HG02588 (cell line): ENCODE measurements around the gene COPS7B.

Experiments
- ATAC-seq: cut with Tn5 transposase; IDR thresholded peaks from one replicate; pipeline ENCODE4 v1.9.1; 2021; ENCODE audit warnings: mild to moderate bottlenecking, moderate library complexity; ENCODE audit not compliant: unreplicated experiment

Gene COPS7B

DNA sequence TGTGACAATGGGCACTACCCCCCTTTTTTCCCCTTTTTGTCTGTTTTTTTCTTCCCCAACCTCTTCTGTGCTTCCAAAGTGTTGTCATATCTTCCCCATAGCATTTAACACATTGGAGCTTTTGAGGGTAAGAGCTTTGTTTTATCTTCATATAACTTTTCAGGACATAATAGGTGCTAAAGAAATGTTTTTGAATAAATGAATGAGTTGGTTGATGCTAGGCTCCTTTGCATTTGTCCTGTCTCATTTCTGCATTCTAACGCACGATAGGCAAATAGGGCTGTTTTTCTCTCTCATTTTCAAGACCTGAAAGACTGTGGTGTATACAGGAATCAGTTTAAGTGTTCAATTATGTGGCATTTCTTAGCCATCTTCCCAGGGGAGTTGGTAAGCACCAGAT is 832 bp upstream of the COPS7B start:
- no peak for ATAC-seq

DNA sequence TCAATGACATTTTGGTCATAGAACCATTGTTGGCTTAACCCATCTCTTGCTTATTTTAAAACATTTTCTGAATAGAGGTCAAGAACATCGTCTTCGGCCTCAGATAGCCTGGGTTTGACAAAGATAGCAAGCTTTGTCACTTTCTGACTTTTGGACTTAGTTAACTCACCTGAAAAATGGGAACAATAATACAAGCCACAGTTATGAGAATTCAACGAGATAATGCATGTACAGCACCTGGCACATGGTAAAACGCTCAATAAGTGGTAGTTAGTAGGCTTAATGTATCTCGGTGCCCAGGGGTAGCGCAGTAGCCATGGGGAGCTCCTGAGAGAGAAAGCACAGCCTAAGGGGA is 446 bp upstream of the COPS7B start:
- no peak for ATAC-seq

DNA sequence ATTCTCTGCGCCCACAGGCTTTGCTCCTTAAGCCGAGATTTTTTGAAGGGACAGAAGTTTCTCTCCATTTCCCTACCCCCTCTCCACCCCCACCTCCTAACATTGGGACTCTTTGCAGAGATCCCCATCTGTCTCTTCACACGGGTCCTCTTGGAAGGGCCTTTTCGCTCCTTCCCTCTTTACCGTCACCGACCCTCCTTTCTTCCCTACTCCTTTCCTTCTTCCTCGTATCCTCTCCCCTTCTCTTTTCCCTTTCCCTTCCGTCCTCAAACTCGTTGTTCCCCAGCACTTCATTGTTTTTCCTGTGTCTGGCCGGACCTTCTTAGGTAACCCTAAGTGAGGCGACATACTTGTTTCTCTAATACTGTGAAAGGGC is 660 bp downstream of the COPS7B start:
- ATAC-seq, result no peak

DNA sequence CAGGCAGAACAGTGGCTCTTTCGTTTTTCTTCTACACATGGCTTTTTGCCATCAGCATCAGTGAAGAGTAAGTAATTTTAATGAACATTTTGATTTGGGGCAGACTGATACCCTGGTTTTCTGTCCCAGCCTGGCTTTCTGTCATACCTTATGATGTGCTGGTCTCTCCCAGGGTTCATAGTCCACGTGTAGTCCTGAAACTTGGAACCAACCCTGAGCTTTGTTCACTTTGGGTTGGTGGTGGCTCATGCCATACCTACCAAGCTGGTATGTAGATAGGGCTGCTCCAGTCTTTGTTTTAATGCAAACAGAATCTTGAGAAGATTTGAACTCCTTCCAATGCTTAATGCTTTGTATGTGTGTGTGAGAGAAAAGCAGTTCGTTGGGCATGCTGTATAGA is 4.9 kb downstream of the COPS7B start:
- ATAC-seq, result no peak

DNA sequence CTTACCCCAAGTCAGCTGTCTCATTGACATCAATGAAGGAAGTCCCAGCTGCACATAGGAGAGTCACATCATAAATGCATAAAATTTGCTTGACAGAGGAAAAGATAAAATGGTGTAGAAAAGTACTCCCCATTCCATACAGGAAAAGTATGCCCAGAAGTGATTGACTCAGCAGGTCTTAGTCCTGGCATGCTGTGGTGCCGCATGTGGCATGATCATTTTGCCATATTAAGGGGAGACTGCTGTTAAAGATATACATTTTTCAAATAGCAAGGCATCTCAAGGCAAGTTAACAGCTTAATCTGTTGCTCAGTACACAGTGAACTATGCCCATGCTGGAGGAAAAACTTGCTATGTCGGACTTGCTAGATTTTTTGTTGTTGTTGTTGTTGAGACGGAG is 8.1 kb downstream of the COPS7B start:
- no peak for ATAC-seq

DNA sequence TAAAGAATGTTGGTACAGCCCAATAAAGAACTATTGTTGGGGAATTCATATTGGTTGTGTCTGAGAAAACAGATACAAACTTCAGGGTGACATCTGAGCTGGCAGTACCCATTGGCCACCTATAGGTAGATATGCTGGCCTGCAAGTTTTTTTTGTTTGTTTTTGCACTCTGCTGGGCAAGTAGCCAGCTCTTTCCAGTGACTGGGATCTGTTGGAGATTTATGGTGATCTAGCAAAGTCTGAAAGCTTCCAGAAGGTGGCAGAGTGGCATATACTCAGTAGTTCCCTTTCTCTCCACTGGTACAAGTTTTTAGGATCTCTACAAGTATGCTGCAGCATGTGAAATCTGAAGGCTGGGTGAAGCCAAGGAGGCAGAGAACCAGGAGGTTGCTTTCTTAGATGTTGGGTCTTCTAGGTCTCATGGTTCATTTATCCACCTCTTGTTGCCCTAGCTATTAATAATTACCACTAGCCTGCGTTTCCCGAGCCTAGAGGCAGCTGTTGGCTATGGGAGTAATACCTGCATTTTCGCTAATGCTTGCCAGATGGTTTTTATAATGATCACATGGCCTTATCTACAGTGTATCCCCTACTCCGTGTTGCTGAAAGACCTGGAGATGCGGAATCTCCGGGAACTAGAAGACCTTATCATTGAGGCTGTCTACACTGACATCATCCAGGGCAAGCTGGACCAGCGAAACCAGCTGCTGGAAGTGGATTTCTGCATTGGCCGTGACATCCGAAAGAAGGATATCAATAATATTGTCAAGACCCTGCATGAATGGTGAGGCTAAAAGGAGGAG is 9.5 kb downstream of the COPS7B start:
- ATAC-seq, result no peak

DNA sequence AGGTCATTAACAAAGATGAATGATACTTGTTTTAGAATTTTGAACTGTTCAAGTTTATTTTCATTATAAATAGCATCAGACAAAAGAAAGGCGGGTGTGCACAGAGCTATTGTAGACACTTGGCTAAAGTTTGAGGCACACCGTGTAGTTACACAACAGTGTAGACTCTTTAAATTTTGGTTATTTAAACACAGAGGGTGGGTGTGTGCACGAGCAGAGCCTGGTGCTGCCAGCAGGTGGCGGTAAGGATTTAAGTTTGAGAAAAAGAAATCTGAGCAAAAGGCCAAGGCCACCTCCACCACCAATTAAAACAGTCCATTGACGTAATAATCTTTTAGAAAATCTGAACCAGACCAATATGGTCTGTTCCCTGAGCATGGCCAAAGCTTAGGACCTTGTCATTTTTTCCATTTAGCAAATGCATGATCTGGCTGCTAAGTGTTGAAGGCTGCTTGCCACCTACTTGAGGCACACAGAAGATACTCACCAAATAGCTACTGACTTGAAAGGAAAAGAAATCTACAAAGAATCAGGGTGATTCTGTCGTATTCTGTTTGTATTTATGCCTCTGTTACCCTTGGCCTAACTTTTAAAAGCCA is 14.3 kb downstream of the COPS7B start:
- no peak for ATAC-seq

DNA sequence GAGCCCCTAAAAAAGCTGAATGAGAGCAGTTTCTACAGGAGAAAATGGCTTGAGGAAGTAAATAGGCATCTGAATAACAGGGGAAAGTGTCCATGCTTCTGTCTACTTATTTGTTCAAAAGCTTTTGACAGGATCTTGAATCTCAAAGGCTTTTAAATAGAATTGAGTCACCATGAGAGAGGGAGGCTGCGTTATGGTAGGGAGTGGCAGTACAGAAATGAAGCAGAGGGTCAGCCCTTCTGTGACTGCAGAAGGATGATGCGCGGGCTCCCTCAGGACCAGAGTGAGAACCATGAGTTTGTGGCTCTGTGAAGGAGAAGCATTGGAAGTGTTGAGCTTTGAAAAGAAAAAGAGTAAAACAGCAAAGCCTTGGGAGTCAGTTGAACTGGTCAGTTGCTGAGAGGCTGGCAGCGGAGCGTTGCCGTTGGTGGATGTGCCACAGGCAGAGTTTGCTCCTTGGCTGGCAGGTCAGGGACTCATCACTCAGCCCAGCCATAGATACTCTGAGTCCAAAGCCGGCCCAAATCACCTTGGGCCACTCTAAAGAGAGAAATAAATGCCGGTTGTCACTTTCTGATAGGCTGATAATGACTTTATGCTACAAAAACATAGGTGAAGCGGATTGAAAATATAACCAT is 17.4 kb downstream of the COPS7B start:
- ATAC-seq, result no peak

DNA sequence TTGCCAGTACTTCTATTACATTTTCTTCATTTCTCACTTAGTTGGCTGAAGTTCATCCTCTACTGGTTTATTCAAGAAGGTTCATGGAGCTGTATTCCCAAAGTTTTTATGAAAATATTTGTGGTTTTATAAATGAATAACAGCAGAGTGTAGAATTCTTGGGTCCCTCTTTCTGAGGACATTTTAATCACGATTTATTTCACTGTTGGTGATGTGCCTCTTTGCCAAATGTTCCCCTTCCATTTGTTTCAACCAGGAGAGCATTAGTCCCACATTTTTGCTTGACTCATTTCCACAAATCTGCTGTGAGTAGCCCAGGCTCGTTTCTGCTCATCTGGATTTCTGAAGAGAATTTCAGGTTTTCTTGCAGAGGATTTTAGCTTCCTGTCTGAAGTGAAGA is 20.8 kb downstream of the COPS7B start:
- no peak for ATAC-seq

DNA sequence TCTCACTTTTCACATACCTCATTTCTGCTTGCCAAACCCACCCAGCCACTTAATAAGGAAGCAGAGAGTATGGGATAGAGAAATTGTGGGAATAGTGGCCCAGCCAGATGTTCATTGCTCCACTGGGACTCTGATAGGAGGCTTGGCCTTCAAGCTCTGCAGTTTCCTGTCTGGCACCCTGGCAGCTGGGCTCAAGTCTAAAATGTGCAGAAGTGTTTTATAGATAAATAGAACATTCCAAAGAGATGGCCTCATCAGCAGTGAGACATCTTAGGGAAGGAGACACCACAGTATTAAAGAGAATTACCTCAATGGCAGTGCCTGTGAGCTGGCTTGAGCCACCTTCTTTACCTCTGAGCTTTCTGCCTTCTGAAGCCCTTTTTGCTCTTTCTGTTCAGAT is 24.7 kb downstream of the COPS7B start:
- no peak for ATAC-seq

DNA sequence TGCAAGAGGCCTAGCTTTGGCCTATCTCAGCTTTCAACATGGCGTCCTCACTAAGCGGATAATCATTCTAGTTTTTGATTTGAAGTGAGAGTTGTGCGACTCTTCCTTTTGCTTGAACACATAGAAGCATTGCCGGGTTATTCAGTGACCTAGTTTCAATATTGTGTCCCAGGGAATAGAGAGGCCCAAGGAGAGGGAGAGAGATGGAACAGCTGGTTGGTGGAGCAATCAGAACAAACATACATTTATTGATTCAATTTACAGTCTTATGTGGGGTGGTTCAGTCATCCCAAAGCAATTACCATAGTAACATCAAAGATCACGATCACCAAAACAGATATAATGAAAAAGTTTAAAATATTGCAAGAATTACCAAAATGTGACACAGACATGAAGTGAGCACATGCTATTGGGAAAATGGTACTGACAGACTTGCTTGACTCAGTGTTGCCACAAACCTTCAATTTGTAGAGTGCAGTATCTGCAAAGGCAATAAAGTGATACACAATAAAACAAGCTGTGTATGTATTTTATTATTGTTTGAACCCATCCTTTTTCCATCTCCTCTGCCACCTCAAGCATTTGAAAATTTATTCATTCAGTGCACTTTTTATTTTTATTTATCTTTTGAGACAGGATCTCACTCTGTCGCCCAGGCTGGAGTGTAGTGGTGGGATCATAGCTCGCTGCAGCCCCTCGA is 30.2 kb downstream of the COPS7B start:
- no peak for ATAC-seq

DNA sequence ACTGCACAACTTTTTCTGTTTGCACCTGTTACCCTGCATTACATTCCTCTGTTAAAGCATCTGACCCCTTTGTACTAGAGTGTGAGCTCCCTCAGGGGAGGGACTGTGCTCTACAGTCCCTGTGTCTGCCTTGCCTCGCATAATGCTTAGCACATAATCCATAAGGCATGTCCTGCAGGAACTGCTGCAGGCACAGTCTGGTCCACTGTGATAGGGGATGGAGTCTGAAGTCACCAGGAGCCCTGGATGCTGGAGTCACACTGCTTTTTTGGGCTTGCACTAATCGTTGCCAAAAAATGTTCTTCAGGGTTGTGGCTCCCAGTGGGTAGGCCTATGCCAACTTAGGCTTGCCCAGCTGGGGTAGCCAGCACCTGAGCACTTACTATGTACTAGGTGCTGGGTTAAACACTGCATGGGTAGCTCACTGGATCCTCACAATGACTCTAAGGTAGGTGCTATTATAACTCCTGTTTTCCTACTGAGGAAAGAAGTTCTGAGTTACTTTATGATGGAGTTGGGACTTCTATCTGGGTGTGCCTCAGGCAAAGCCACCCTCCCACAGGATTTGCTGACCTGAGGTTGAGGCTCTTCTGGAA is 33.3 kb downstream of the COPS7B start:
- no peak for ATAC-seq

DNA sequence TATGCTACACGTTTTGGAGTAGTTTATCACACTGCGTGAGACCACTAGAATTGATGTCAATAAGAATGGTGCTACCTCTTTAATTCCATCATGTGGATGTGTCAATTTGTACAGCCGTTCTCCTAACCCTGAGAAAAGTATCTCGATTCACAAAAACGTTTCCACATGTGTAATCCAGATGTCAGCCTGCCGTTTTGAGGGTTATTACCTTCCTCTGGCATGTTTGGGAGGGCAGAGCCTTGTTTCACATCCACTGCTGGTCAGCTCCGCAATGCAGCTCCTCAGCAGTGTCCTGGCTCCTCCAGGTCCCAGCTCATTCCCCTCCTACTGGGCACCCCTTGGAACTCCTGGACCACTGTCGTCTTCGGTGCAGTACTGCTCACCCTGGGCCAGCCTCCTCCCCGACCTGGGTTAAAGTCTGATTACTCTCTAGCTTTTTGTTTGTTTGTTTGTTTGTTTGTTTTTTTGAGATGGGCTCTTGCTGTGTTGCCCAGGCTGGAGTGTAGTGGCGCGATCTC is 34.6 kb downstream of the COPS7B start:
- ATAC-seq, result no peak

DNA sequence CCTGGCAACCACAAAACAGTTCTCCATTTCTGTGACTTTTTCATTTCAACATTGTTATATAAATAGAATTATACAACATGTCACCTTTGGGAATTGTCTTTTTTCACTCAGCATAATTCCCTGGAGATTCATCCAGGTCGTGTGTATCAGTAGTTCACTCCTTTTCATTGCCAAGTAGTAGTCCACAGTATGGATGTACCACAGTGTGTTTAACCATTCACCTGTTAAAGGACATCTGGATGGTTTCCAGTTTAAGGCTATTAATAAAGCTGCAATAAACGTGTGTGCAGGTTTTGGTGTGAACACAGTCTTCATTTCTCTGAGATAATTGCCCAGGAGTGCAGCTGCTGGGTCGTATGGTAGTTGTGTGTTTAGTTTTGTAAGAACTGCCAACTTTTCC is 35.7 kb downstream of the COPS7B start:
- ATAC-seq, result no peak

DNA sequence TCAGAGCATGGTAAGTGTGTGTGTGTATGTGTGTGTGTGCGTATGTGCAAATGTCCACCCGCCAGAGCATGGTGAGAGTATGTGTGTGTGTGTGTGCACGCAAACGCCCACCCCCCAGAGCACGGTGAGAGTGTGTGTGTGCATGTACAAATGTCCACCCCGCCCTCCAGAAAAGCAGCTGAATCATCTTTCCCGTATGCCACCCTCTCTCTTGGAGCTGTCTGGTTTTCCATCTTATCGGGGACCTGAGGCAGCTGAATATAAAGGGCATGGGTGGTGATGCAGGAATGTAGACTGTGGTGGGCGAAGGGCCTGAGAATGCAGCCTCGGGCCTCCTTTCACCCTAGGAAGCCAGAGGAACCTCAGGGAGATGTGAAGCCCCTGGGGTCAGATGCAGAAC is 66.9 kb downstream of the COPS7B start:
- no peak for ATAC-seq

DNA sequence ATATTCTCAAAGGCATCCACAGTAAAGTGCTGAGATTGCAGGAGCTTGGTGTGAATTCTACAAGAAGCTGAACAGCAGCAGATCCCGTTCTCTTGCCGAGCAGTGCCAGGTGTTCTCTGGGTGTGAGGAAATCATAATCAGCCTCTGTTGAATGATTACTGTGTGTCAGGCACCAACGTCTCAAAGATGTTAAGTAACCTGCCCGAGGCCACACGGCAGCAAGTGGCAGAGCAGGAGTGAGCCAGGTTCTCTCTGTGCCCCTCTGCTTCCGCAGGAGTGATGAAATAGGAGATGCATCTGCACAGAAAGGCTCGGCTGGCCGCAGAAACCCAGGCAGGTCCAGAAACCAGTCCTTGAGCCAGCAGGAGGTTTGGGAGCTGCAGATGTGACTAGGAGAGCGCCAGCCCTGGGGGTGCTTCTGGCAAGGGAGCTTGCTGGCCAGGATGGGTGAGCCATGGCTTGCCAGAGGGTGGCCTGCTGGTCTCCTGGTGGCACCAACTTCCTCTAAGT is 68.4 kb downstream of the COPS7B start:
- no peak for ATAC-seq

DNA sequence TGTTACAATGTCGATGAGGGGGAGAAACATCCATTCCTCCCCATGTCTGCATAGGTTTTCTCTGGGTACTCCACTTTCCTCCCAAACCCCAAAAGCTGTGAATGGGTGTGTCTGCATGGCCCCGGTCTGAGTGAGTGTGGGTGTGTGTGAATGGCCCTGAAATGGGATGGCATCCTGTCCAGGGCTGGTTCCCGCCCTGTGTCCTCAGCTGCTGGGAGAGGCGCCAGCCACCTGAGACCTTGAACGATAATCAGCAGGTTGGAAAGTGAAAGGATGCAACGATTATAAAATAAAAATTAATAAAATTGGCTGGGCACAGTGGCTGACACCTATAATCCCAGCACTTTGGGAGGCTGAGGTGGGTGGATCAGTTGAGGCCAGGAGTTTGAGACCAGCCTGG is 70.7 kb downstream of the COPS7B start:
- no peak for ATAC-seq
